Peyer's patch (tissue), 4 donors: Measurements from ENCODE around the gene FAR1. TPM values are rescaled to one million over a fixed set of nuclear protein-coding genes. Genes with fewer than 3 reads are reported as not detected.
"Not testable (repeated sequence)": the region's sequence is repeated elsewhere in the genome, so short reads cannot be mapped to it uniquely, and the experiment has no call there.

Experiments
- DNase-seq, 3 donors: peaks; one replicate each; pipeline ENCODE4 v3.0.0-alpha.2; 2017 to 2019
- H3K27ac ChIP-seq, 4 donors: fragments of 200-600 bp; sonication (generic); one replicate each; pipeline ENCODE4 v1.5.1; 2016 to 2019
- H3K27me3 ChIP-seq, 2 donors: fragments of 200-600 bp; sonication (generic); one replicate each; pipeline ENCODE4 v1.5.1; 2019
- H3K36me3 ChIP-seq, 3 donors: fragments of 200-600 bp; sonication (generic); one replicate each; pipeline ENCODE4 v1.5.1; 2016 to 2019
- H3K4me1 ChIP-seq, 4 donors: fragments of 200-600 bp; sonication (generic); one replicate each; pipeline ENCODE4 v1.5.1; 2016 to 2019
- H3K4me3 ChIP-seq, 4 donors: fragments of 200-600 bp; sonication (generic); 1 replicate in 3 of 4; 2 replicates in 1 of 4; pipeline ENCODE4 v1.5.1; 2016 to 2019; ENCODE audit warnings: mild to moderate bottlenecking in 1 of 4
- H3K9me3 ChIP-seq, 4 donors: fragments of 200-600 bp; sonication (generic); one replicate each; pipeline ENCODE4 v1.5.1; 2016 to 2019; ENCODE audit warnings: mild to moderate bottlenecking in 1 of 4
- POLR2A ChIP-seq, 2 donors: fragments of 450-650 bp; IDR thresholded peaks; one replicate each; pipeline ENCODE4 v1.5.1; 2017; ENCODE audit warnings: antibody characterized with exemption in 2 of 2, mild to moderate bottlenecking in 2 of 2, moderate library complexity in 2 of 2
- total RNA-seq, 4 donors: library from RNA; depleted of rRNA; stranded (reverse); fragments of >200 nt; gene quantifications; one replicate each; pipeline ENCODE4 v1.1.0, GENCODE V29; 2016
- TF ChIP-seq, protein P1 (sequence below), 6 experiments: fragments of 450-650 bp in 4 of 6; fragments of 200-600 bp in 2 of 6; sonication (generic) in 1 of 6; IDR thresholded peaks; one replicate each; pipeline ENCODE4 v1.5.1; 2017 to 2019; ENCODE audit warnings: antibody characterized with exemption in 6 of 6, mild to moderate bottlenecking in 3 of 6, moderate library complexity in 1 of 6

FAR1 gene
- total RNA-seq, 4 donors from 2014 or later, result 35.2 to 125 (median 74.0) TPM

DNA sequence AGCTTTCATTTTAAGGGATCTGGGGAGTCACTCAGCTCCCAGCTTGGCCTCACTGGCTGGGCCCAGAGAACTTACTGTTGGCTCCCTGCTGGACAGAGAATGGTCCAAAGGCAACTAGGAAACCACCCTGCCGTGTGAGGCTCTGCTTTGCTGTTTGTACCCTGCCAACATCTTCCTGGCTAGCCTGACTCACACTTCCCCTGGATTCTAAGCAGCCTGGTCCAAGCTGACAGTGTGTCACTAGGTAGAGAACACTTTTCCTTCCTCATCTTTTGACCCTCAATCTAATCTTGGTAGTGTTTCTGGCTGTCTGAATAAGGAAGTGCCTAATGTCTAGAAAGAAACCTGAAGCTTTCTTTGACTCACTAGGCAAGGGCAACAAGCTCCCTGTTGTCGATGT is 76.7 kb downstream of the FAR1 start:
- no peak overlapping the region for H3K4me3 ChIP-seq
- H3K27me3 ChIP-seq, result no peaks in the 10 kb centered on the region
- no peaks in the 10 kb centered on the region for H3K9me3 ChIP-seq
- no peak for TF ChIP-seq POLR2A (IDR thresholded peaks at IDR 0.05)
- TF ChIP-seq, protein P1, sequence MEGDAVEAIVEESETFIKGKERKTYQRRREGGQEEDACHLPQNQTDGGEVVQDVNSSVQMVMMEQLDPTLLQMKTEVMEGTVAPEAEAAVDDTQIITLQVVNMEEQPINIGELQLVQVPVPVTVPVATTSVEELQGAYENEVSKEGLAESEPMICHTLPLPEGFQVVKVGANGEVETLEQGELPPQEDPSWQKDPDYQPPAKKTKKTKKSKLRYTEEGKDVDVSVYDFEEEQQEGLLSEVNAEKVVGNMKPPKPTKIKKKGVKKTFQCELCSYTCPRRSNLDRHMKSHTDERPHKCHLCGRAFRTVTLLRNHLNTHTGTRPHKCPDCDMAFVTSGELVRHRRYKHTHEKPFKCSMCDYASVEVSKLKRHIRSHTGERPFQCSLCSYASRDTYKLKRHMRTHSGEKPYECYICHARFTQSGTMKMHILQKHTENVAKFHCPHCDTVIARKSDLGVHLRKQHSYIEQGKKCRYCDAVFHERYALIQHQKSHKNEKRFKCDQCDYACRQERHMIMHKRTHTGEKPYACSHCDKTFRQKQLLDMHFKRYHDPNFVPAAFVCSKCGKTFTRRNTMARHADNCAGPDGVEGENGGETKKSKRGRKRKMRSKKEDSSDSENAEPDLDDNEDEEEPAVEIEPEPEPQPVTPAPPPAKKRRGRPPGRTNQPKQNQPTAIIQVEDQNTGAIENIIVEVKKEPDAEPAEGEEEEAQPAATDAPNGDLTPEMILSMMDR (IDR thresholded peaks at IDR 0.05), result no peak
- no peak overlapping the region for H3K27ac ChIP-seq
- H3K4me1 ChIP-seq, result no peaks in the 10 kb centered on the region
- no peak for DNase-seq
- H3K36me3 ChIP-seq, result no peaks in the 10 kb centered on the region

DNA sequence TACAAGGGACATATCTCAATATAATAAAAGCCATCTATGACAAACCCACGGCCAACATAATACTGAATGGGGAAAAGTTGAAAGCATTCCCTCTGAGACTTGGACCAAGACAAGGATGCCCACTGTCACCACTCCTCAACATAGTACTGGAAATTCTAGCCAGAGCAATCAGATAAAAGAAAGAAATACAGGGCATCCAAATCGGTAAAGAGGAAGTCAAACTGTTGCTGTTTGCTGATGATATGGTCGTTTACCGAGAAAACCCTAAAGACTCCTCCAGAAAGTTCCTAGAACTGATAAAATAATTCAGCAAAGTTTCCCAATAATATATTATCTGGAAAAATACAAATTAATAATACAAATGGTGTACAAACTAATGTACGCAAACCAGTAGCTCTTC is 84.8 kb downstream of the FAR1 start:
- not testable (repeated sequence) for H3K4me3 ChIP-seq, DNase-seq, H3K36me3 ChIP-seq, H3K9me3 ChIP-seq, H3K4me1 ChIP-seq, H3K27ac ChIP-seq, H3K27me3 ChIP-seq

DNA sequence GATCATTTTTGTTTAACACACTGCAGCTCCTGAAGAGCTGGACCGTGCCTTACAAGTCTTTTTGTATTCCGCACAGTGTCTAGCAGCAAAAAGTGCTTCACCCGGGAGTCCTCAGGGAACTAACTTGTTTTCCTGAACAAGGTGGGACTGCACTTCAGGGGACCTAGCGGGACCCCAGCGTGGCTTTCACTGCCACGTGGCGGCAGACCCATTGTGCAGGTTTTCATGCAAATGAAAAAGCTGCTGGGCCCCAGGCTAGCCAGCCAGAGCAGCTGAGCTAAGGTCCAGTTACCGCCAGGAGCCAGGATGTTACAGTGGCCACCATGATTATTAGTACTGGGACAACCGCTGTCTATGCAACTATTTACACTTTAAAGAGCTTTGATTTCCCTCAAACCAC is 90.6 kb downstream of the FAR1 start:
- no peak for DNase-seq
- Histone ChIP-seq H3K36me3 (no peaks in the 10 kb centered on the region), H3K27ac (no peak overlapping the region), H3K4me3 (no peak overlapping the region), H3K9me3 (no peaks in the 10 kb centered on the region), H3K27me3 (no peaks in the 10 kb centered on the region), H3K4me1 (no peaks in the 10 kb centered on the region)
- no peak for TF ChIP-seq POLR2A (IDR thresholded peaks at IDR 0.05)

- no peak for TF ChIP-seq POLR2A (IDR thresholded peaks at IDR 0.05)
- TF ChIP-seq, protein P1 (IDR thresholded peaks at IDR 0.05), result no peak
These were observed 91.6 kb downstream of the FAR1 start for GRCh38 chr11:13760115-13760514.

GRCh38 chr11:13761250-13761649 is 92.8 kb downstream of the FAR1 start:
- H3K36me3 ChIP-seq, result no peaks in the 10 kb centered on the region
- no peaks in the 10 kb centered on the region for H3K4me1 ChIP-seq
- no peaks in the 10 kb centered on the region for H3K27me3 ChIP-seq
- no peaks in the 10 kb centered on the region for H3K9me3 ChIP-seq
- no peak overlapping the region for H3K27ac ChIP-seq
- no peak overlapping the region for H3K4me3 ChIP-seq
- DNase-seq, result no peak
- TF ChIP-seq POLR2A (IDR thresholded peaks at IDR 0.05), result no peak
- TF ChIP-seq, protein P1 (IDR thresholded peaks at IDR 0.05), result no peak

More at GRCh38 chr11:13760115-13760514, 91.6 kb downstream of the FAR1 start:
- no peaks in the 10 kb centered on the region for H3K4me1 ChIP-seq
- H3K4me3 ChIP-seq, result no peak overlapping the region
- no peak for DNase-seq
- no peaks in the 10 kb centered on the region for H3K36me3 ChIP-seq
- H3K27ac ChIP-seq, result no peak overlapping the region
- H3K27me3 ChIP-seq, result no peaks in the 10 kb centered on the region
- H3K9me3 ChIP-seq, result no peaks in the 10 kb centered on the region

- H3K4me1 ChIP-seq, result no peaks in the 10 kb centered on the region
- no peaks in the 10 kb centered on the region for H3K36me3 ChIP-seq
- no peak for DNase-seq
- H3K27ac ChIP-seq, result no peak overlapping the region
- H3K27me3 ChIP-seq, result no peaks in the 10 kb centered on the region
- H3K9me3 ChIP-seq, result no peaks in the 10 kb centered on the region
- no peak for TF ChIP-seq POLR2A (IDR thresholded peaks at IDR 0.05)
- TF ChIP-seq, protein P1 (IDR thresholded peaks at IDR 0.05), result no peak
- H3K4me3 ChIP-seq, result no peak overlapping the region
These were observed 93.2 kb downstream of the FAR1 start for GRCh38 chr11:13761716-13762115.

- no peaks in the 10 kb centered on the region for H3K4me1 ChIP-seq
- TF ChIP-seq POLR2A (IDR thresholded peaks at IDR 0.05), result no peak
- TF ChIP-seq, protein P1 (IDR thresholded peaks at IDR 0.05), result no peak
- no peaks in the 10 kb centered on the region for H3K36me3 ChIP-seq
- no peaks in the 10 kb centered on the region for H3K9me3 ChIP-seq
- H3K27ac ChIP-seq, result no peak overlapping the region
- no peaks in the 10 kb centered on the region for H3K27me3 ChIP-seq
- H3K4me3 ChIP-seq, result no peak overlapping the region
- no peak for DNase-seq
These were observed 94.2 kb downstream of the FAR1 start for GRCh38 chr11:13762718-13763117.
